K562 (cell line): Measurements from ENCODE around the gene ZNF581. TPM values are rescaled to one million over a fixed set of nuclear protein-coding genes. Genes with fewer than 3 reads are reported as not detected.

Experiments
- BMI1 ChIP-seq: fragments of 150-350 bp; IDR thresholded peaks from 2 replicates; pipeline ENCODE4 v1.6.1; 2014; ENCODE audit warnings: low read length
- CHD4 ChIP-seq: fragments of 200-600 bp; sonication (generic); IDR thresholded peaks from 3 replicates; pipeline ENCODE4 v1.6.1; 2012; ENCODE audit warnings: low read depth, mild to moderate bottlenecking, mixed read lengths, low read length, inconsistent platforms; ENCODE audit not compliant: insufficient read depth, insufficient replicate concordance, poor library complexity, severe bottlenecking
- LCOR ChIP-seq: sonication (generic); formaldehyde crosslinking; IDR thresholded peaks from 2 replicates; pipeline ENCODE4 v1.8.0; 2022; ENCODE audit warnings: mild to moderate bottlenecking, missing genetic modification reagents
- PRDM10 ChIP-seq: fragments of 450-650 bp; IDR thresholded peaks from 2 replicates; pipeline ENCODE4 v1.6.1; 2018; ENCODE audit not compliant: partially characterized antibody
- SRF ChIP-seq, 2 experiments: fragments of 250-450, 450-650 bp in 1 of 2; sonication (Bioruptor Pico) in 1 of 2; sonication (generic) in 1 of 2; formaldehyde crosslinking; IDR thresholded peaks; 2 replicates each; pipeline versions ENCODE4 v1.5.0 to v1.5.1; 2020 to 2022; ENCODE audit warnings: mild to moderate bottlenecking in 1 of 2, missing genetic modification reagents in 1 of 2
- SRSF3 ChIP-seq: fragments of 200-400 bp; formaldehyde crosslinking; IDR thresholded peaks from 2 replicates; pipeline ENCODE4 v1.6.1; 2016; ENCODE audit warnings: mild to moderate bottlenecking, low read length, moderate library complexity; ENCODE audit not compliant: insufficient read depth
- STAT6 ChIP-seq: sonication (generic); formaldehyde crosslinking; IDR thresholded peaks from 2 replicates; pipeline ENCODE4 v1.8.1; 2023; ENCODE audit warnings: mild to moderate bottlenecking, missing genetic modification reagents
- TCF15 ChIP-seq: fragments of 250-450 bp; sonication (Bioruptor Pico); IDR thresholded peaks from 2 replicates; pipeline ENCODE4 v1.8.0; 2022; ENCODE audit warnings: moderate library complexity, mild to moderate bottlenecking, inconsistent platforms
- polyA plus RNA-seq, 8 experiments: library from polyadenylated mRNA; depleted of rRNA in 4 of 8; stranded (reverse) in 5 of 8; unstranded in 3 of 8; fragments of >200 nt; fragmentation: Nextera tagmentation in 2 of 8; fragmentation: Illumina TruSeq in 1 of 8; extraction: Ambion mirVana in 2 of 8; extraction: Trizol in 1 of 8; gene quantifications; 2 replicates each; pipeline versions ENCODE4 v1.2.1 to v1.2.3, GENCODE V29; 2011 to 2014; ENCODE audit warnings: inconsistent platforms in 1 of 8, missing spikeins in 1 of 8
- total RNA-seq, 7 experiments: library from RNA; depleted of rRNA in 6 of 7; stranded (reverse); fragments of >200 nt in 6 of 7; fragmentation: Illumina TruSeq in 2 of 7; extraction: Trizol in 2 of 7; gene quantifications; 2 replicates each; pipeline versions ENCODE4 v1.2.1 to v1.2.3, GENCODE V29; 2011 to 2021; ENCODE audit warnings: low replicate concordance in 1 of 7
- TF ChIP-seq, protein P1 (sequence below): fragments of 450-650 bp; IDR thresholded peaks from 2 replicates; pipeline ENCODE4 v1.6.1; 2017; ENCODE audit warnings: antibody characterized with exemption, mild to moderate bottlenecking
- TF ChIP-seq, protein P2 (sequence below): sonication (generic); formaldehyde crosslinking; IDR thresholded peaks from 2 replicates; pipeline ENCODE4 v1.8.0; 2022; ENCODE audit warnings: mild to moderate bottlenecking, missing genetic modification reagents

ZNF581 gene
- total and polyA plus RNA-seq, 9 of the 15 experiments (the other 6 are each of a cell fraction or from before 2014, with no cell fraction given) = 2.4 to 39.4 (median 15.4) TPM

DNA sequence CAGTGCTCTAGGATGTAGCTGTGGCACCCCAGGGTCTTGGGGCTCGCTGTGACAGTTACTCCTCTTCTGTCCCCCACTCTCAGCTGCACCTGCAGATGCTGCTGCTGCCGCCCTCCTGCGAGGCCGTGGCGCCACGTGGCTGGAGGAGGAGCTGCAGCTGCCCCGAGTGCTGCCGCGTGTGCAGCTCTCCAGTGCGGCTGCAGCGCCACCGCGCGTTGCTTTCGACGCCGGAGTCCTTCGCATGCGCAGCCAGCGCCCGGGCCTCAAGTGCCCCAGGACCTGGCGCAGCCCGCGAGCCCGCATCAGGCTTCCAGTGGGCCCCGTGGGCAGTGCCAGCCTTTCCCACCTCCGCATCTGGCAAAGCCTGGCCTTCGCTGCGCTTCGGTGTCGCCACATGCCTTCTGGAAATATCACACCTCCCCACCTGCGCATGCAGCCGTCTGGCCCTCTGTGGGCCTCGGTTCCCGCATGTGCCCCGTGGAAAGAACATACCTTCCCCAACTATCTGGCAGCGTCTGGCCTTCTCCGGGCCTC is 3.3 kb upstream of the ZNF581 start (continued):
- TF ChIP-seq PRDM10 (no peak), LCOR (CRISPR knock-in tag) (peak; percentile 98), SRSF3 (no peak), BMI1 (no peak), CHD4 (no peak), SRF (CRISPR knock-in tag; IDR thresholded peaks at IDR 0.05) (peak in 1 of 2 experiments; percentile 67; a peak in 1 of 4 replicates), STAT6 (peak; percentile 89; the same call in 1 of the 2 replicates), TCF15 (peak; percentile 15; the same call in 1 of the 2 replicates)
- TF ChIP-seq, protein P1, sequence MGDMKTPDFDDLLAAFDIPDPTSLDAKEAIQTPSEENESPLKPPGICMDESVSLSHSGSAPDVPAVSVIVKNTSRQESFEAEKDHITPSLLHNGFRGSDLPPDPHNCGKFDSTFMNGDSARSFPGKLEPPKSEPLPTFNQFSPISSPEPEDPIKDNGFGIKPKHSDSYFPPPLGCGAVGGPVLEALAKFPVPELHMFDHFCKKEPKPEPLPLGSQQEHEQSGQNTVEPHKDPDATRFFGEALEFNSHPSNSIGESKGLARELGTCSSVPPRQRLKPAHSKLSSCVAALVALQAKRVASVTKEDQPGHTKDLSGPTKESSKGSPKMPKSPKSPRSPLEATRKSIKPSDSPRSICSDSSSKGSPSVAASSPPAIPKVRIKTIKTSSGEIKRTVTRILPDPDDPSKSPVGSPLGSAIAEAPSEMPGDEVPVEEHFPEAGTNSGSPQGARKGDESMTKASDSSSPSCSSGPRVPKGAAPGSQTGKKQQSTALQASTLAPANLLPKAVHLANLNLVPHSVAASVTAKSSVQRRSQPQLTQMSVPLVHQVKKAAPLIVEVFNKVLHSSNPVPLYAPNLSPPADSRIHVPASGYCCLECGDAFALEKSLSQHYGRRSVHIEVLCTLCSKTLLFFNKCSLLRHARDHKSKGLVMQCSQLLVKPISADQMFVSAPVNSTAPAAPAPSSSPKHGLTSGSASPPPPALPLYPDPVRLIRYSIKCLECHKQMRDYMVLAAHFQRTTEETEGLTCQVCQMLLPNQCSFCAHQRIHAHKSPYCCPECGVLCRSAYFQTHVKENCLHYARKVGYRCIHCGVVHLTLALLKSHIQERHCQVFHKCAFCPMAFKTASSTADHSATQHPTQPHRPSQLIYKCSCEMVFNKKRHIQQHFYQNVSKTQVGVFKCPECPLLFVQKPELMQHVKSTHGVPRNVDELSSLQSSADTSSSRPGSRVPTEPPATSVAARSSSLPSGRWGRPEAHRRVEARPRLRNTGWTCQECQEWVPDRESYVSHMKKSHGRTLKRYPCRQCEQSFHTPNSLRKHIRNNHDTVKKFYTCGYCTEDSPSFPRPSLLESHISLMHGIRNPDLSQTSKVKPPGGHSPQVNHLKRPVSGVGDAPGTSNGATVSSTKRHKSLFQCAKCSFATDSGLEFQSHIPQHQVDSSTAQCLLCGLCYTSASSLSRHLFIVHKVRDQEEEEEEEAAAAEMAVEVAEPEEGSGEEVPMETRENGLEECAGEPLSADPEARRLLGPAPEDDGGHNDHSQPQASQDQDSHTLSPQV = peak; percentile 98
- TF ChIP-seq, protein P2, sequence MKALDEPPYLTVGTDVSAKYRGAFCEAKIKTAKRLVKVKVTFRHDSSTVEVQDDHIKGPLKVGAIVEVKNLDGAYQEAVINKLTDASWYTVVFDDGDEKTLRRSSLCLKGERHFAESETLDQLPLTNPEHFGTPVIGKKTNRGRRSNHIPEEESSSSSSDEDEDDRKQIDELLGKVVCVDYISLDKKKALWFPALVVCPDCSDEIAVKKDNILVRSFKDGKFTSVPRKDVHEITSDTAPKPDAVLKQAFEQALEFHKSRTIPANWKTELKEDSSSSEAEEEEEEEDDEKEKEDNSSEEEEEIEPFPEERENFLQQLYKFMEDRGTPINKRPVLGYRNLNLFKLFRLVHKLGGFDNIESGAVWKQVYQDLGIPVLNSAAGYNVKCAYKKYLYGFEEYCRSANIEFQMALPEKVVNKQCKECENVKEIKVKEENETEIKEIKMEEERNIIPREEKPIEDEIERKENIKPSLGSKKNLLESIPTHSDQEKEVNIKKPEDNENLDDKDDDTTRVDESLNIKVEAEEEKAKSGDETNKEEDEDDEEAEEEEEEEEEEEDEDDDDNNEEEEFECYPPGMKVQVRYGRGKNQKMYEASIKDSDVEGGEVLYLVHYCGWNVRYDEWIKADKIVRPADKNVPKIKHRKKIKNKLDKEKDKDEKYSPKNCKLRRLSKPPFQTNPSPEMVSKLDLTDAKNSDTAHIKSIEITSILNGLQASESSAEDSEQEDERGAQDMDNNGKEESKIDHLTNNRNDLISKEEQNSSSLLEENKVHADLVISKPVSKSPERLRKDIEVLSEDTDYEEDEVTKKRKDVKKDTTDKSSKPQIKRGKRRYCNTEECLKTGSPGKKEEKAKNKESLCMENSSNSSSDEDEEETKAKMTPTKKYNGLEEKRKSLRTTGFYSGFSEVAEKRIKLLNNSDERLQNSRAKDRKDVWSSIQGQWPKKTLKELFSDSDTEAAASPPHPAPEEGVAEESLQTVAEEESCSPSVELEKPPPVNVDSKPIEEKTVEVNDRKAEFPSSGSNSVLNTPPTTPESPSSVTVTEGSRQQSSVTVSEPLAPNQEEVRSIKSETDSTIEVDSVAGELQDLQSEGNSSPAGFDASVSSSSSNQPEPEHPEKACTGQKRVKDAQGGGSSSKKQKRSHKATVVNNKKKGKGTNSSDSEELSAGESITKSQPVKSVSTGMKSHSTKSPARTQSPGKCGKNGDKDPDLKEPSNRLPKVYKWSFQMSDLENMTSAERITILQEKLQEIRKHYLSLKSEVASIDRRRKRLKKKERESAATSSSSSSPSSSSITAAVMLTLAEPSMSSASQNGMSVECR (CRISPR knock-in tag) = peak; percentile 92
